Suprapubic skin (tissue), 4 donors: ENCODE measurements around the gene SEPTIN5. TPM values are rescaled to one million over a fixed set of nuclear protein-coding genes. Genes with fewer than 3 reads are reported as not detected.

Source experiments
- DNase-seq, 2 donors: peaks; one replicate each; pipeline ENCODE4 v3.0.0-alpha.2; 2019; ENCODE audit warnings: low spot score in 2 of 2
- H3K27ac ChIP-seq: fragments of 200-600 bp; sonication (generic); one replicate; pipeline ENCODE4 v1.5.1; 2019
- H3K27me3 ChIP-seq: fragments of 200-600 bp; sonication (generic); one replicate; pipeline ENCODE4 v1.5.1; 2019
- H3K36me3 ChIP-seq: fragments of 200-600 bp; sonication (generic); one replicate; pipeline ENCODE4 v1.5.1; 2019
- H3K4me1 ChIP-seq: fragments of 200-600 bp; sonication (generic); one replicate; pipeline ENCODE4 v1.5.1; 2019
- H3K4me3 ChIP-seq: fragments of 200-600 bp; sonication (generic); one replicate; pipeline ENCODE4 v1.5.1; 2019; ENCODE audit warnings: mild to moderate bottlenecking
- H3K9me3 ChIP-seq: fragments of 200-600 bp; sonication (generic); one replicate; pipeline ENCODE4 v1.5.1; 2019
- EP300 ChIP-seq: sonication (generic); formaldehyde crosslinking; IDR thresholded peaks from one replicate; pipeline ENCODE4 v1.6.1; 2017; ENCODE audit warnings: antibody characterized with exemption
- POLR2A ChIP-seq, 2 donors: fragments of 450-650 bp; IDR thresholded peaks; one replicate each; pipeline ENCODE4 v1.6.1; 2017; ENCODE audit warnings: antibody characterized with exemption in 2 of 2, mild to moderate bottlenecking in 2 of 2, moderate library complexity in 2 of 2
- POLR2AphosphoS5 ChIP-seq, 3 donors: sonication (generic); formaldehyde crosslinking; IDR thresholded peaks; one replicate each; pipeline ENCODE4 v1.6.1; 2017; ENCODE audit warnings: antibody characterized with exemption in 3 of 3
- WGBS: methylation state at CpG from one replicate; pipeline ENCODE4 v1.1.5; 2018; 5-methylcytosine and 5-hydroxymethylcytosine counted together
- total RNA-seq, 4 donors: library from RNA; depleted of rRNA; stranded (reverse); fragments of >200 nt; gene quantifications; one replicate each; pipeline ENCODE4 v1.1.0, GENCODE V29; 2016
- TF ChIP-seq, protein P1 (sequence below), 2 donors: fragments of 200-600 bp in 1 of 2; fragments of 450-650 bp in 1 of 2; sonication (generic) in 1 of 2; IDR thresholded peaks; one replicate each; pipeline ENCODE4 v1.5.1; 2016 to 2019; ENCODE audit warnings: antibody characterized with exemption in 2 of 2, mild to moderate bottlenecking in 1 of 2, moderate library complexity in 1 of 2

Gene SEPTIN5
- total RNA-seq, 4 donors from 2014 or later, result 89.0 to 147 (median 129) TPM

DNA sequence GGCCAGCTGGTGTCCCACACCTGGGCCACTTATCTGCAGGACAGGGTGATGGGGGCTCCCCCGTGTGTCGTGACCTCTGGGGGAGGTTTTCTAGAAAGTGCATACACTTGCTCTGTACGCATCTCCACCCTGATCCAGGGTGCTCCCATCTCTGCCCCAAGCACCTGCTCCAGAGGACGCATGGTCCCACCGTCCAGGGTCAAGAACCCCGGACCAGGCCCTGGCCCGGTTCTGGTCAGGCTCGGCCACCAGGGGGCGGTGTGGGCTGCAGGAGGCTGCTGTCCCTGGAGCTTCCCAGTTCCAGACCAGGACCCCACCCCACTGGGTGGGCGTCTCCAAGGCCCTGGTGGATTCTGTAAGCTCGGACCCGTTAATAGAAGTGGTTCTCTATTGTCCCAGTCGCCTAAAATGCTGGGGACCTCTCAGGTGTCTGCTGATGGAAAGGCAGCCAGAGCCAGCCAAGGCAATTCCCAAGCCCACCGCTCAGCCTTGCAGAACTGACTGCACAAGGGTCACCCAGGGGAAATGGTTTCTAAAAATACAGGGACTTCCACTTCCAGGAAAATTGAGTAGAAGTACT, 34.7 kb upstream of the SEPTIN5 start:
- DNase-seq, result peak in 1 of 2 donors; percentile 81
- Histone ChIP-seq H3K36me3 (no peaks in the 10 kb centered on the region), H3K4me3 (no peak overlapping the region), H3K27ac (no peak overlapping the region), H3K9me3 (no peaks in the 10 kb centered on the region), H3K27me3 (peaks cover 10% of the 10 kb centered on the region), H3K4me1 (peaks cover 5% of the 10 kb centered on the region)
- 92% methylated on average over 1 of the region's 14 CpGs for WGBS
- TF ChIP-seq POLR2A (IDR thresholded peaks at IDR 0.05) (no peak), EP300 (no peak), POLR2AphosphoS5 (IDR thresholded peaks at IDR 0.05) (no peak)
- TF ChIP-seq, protein P1, sequence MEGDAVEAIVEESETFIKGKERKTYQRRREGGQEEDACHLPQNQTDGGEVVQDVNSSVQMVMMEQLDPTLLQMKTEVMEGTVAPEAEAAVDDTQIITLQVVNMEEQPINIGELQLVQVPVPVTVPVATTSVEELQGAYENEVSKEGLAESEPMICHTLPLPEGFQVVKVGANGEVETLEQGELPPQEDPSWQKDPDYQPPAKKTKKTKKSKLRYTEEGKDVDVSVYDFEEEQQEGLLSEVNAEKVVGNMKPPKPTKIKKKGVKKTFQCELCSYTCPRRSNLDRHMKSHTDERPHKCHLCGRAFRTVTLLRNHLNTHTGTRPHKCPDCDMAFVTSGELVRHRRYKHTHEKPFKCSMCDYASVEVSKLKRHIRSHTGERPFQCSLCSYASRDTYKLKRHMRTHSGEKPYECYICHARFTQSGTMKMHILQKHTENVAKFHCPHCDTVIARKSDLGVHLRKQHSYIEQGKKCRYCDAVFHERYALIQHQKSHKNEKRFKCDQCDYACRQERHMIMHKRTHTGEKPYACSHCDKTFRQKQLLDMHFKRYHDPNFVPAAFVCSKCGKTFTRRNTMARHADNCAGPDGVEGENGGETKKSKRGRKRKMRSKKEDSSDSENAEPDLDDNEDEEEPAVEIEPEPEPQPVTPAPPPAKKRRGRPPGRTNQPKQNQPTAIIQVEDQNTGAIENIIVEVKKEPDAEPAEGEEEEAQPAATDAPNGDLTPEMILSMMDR (IDR thresholded peaks at IDR 0.05), result peak; percentile 79 to 85

DNA sequence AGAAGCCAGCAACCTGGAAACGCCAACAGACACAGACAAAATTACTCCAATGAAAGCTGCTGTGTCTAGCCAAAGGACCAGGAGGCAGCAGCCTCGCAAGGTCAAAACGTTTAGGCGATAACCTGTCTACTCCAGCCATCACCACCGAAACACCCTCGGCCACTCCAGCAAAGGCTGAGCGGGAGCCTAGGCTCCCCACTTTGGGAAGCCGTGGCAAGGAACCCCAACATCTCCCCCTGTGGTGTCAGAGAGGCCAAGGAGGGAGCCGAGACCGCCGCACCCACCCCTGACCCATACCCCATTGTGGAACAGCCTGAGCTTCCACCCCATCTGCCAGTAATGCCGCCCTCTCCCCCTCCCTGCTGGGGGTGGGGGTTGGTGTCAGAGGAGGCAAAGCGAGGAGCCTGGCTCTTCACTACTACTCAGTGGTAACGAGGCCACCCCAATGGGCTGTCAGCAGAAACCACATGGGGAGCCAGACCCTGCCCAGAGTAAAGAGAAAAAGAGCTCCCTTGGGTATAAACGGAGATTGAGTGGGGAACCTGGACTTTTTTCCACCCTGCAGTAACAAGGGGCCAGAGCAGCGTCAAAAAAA, 33.9 kb upstream of the SEPTIN5 start:
- peaks cover 5% of the 10 kb centered on the region for H3K4me1 ChIP-seq
- H3K27me3 ChIP-seq, result peaks cover 8% of the 10 kb centered on the region
- 88% methylated on average over 9 of the region's 16 CpGs for WGBS

DNA sequence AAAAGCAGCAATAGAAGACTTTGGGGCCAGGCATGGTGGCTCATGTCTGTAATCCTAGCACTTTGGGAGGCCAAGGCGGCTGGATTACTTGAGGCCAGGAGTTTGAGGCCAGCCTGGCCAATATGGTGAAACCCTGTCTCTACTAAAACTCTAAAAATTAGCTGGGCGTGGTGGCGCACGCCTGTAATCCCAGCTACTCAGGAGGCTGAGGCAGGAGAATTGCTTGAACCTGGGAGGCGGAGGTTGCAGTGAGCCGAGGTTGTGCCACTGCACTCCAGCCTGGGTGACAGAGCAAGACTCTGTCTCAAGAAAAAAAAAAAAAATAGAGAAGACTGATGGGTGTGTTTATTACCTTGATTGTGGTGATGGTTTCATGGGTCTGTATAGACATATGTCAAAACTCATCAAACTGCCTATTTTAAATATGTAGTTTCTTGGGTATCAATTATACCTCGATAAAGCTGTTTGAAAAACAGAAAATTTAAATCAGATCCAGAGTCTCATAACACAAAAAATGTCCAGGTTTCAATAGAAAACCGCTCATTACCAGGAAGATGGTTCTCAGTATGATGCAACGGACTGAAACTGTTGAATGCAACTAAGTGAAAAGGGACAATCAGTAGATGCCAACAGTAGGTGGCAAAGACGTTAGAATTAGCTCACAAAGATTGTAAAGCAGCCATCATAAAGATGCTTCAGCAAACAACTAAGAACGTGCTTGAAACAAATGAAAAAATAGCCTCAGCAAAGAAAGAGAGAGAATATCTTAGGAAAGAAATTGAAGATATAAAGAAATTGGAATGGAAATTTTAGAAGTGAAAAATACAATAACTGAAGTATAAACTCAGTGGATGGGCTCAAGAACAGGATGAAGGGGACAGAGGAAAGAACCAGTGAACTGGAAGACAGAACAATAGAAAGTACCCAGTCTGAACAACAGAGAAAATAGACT, 33.1 kb upstream of the SEPTIN5 start:
- H3K27me3 ChIP-seq, result peaks cover 5% of the 10 kb centered on the region
- H3K4me3 ChIP-seq, result no peak overlapping the region
- no peaks in the 10 kb centered on the region for H3K36me3 ChIP-seq
- 86% methylated on average over 11 of the region's 11 CpGs for WGBS
- H3K4me1 ChIP-seq, result peaks cover 5% of the 10 kb centered on the region
- no peak overlapping the region for H3K27ac ChIP-seq
- H3K9me3 ChIP-seq, result no peaks in the 10 kb centered on the region
- DNase-seq, result no peak
- TF ChIP-seq, protein P1 (IDR thresholded peaks at IDR 0.05), result no peak
- TF ChIP-seq EP300 (no peak), POLR2A (IDR thresholded peaks at IDR 0.05) (no peak), POLR2AphosphoS5 (IDR thresholded peaks at IDR 0.05) (no peak)

More for the DNA sequence above, 33.9 kb upstream of the SEPTIN5 start:
- H3K4me3 ChIP-seq, result no peak overlapping the region
- no peak overlapping the region for H3K27ac ChIP-seq
- H3K36me3 ChIP-seq, result no peaks in the 10 kb centered on the region
- TF ChIP-seq EP300 (no peak), POLR2A (IDR thresholded peaks at IDR 0.05) (no peak), POLR2AphosphoS5 (IDR thresholded peaks at IDR 0.05) (no peak)
- TF ChIP-seq, protein P1 (IDR thresholded peaks at IDR 0.05), result no peak
- peak in 1 of 2 donors; percentile 65 for DNase-seq
- no peaks in the 10 kb centered on the region for H3K9me3 ChIP-seq

DNA sequence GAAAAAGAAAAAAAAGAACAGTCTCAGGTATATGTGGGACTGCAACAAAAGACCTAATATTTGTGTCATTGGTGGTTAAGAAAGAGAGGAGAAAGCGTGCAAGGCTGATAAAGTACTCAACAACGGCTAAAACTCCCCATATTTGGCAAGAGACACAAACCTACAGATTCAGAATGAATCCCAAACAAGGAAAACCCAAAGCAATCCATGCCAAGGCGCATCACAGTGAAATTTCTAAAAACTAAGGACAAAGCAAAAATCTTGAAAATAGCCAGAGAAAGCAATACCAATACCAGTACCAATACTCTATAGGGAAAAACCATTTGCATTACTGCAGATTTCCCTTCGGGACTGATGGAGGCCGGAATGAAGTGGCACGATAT, 32.4 kb upstream of the SEPTIN5 start:
- peaks cover 5% of the 10 kb centered on the region for H3K27me3 ChIP-seq
- H3K4me1 ChIP-seq, result peaks cover 6% of the 10 kb centered on the region
- H3K4me3 ChIP-seq, result no peak overlapping the region
- H3K36me3 ChIP-seq, result no peaks in the 10 kb centered on the region
- no peak overlapping the region for H3K27ac ChIP-seq
- 83% methylated on average over 6 of the region's 6 CpGs for WGBS
- TF ChIP-seq POLR2A (IDR thresholded peaks at IDR 0.05) (no peak), EP300 (no peak), POLR2AphosphoS5 (IDR thresholded peaks at IDR 0.05) (no peak)
- TF ChIP-seq, protein P1 (IDR thresholded peaks at IDR 0.05), result no peak
- no peak for DNase-seq
- no peaks in the 10 kb centered on the region for H3K9me3 ChIP-seq

DNA sequence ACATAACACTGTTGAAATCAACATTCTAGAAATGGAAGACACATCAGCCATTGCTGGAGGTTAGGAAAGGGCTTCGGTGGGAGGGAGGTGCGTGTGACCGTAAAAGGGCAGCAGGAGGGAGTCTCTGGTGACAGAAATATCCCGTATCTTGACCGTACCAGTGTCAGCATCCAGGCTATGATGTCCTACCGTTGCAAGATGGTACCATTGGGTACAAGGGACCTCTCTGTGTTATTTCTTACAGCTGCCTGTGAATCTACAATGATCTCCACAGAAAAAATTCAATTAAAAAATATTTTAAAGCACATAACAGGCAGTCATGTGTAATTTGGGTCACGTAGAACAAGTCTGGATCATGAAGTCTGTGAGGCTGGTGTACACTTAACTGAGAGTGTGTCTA, 27.4 kb upstream of the SEPTIN5 start:
- no peak overlapping the region for H3K4me3 ChIP-seq
- peaks cover 48% of the 10 kb centered on the region for H3K4me1 ChIP-seq
- no peaks in the 10 kb centered on the region for H3K9me3 ChIP-seq
- TF ChIP-seq, protein P1 (IDR thresholded peaks at IDR 0.05), result no peak
- TF ChIP-seq EP300, result no peak
- no peak for TF ChIP-seq POLR2A (IDR thresholded peaks at IDR 0.05)
- no peak for TF ChIP-seq POLR2AphosphoS5 (IDR thresholded peaks at IDR 0.05)
- H3K36me3 ChIP-seq, result no peaks in the 10 kb centered on the region
- peaks cover 12% of the 10 kb centered on the region for H3K27me3 ChIP-seq
- H3K27ac ChIP-seq, result no peak overlapping the region
- WGBS, result 87% methylated on average over 7 of the region's 7 CpGs
- DNase-seq, result peak in 1 of 2 donors; percentile 57
